Stimulated activated CD8-positive, alpha-beta memory T cell treated with anti-CD3 and anti-CD28 coated beads, Interleukin-4, amount 100 ng/mL, for 4 hours (primary cell): ENCODE results near the gene FCGR3B.
"Not testable (repeated sequence)": the region's sequence is repeated elsewhere in the genome, so short reads cannot be mapped to it uniquely, and the experiment has no call there.

Experiments
- DNase-seq, 2 donors: peaks; one replicate each; pipeline ENCODE4 v3.0.0-alpha.2; 2020; ENCODE audit warnings: low read depth in 2 of 2, low spot score in 1 of 2

Gene FCGR3B

GRCh38 chr1:161631076-161631475 lies at the start of gene FCGR3B:
FCGR3B (minus strand) TSS chr1:161631176; CDS start chr1:161631094, 82 bp downstream.
- no peak for DNase-seq

GRCh38 chr1:161678500-161678899 lies 47.5 kb upstream of the FCGR3B start:
- DNase-seq: no peak

GRCh38 chr1:161676958-161677689 lies 46.1 kb upstream of the FCGR3B start:
- DNase-seq: no peak

- no peak for DNase-seq
These were observed 45.5 kb upstream of the FCGR3B start for GRCh38 chr1:161676441-161676840.

- not testable (repeated sequence) for DNase-seq
These were observed 43.9 kb upstream of the FCGR3B start for GRCh38 chr1:161674908-161675307.

- DNase-seq: not testable (repeated sequence)
These were observed 43.5 kb upstream of the FCGR3B start for GRCh38 chr1:161674447-161674846.

- not testable (repeated sequence) for DNase-seq
These were observed 42.5 kb upstream of the FCGR3B start for GRCh38 chr1:161673437-161673836.

- not testable (repeated sequence) for DNase-seq
These were observed 40.4 kb upstream of the FCGR3B start for GRCh38 chr1:161671045-161672020.

GRCh38 chr1:161664689-161665088 lies 33.7 kb upstream of the FCGR3B start:
- DNase-seq: not testable (repeated sequence)

- not testable (repeated sequence) for DNase-seq
These were observed 32.6 kb upstream of the FCGR3B start for GRCh38 chr1:161663569-161663968.

- not testable (repeated sequence) for DNase-seq
These were observed 31.8 kb upstream of the FCGR3B start, which contains the start of gene FCGR2B for GRCh38 chr1:161662684-161663339. FCGR2B (plus strand) TSS chr1:161663143; CDS start chr1:161663242, 99 bp downstream.

GRCh38 chr1:161661660-161662311 lies 30.8 kb upstream of the FCGR3B start:
- DNase-seq: not testable (repeated sequence)

- DNase-seq: not testable (repeated sequence)
These were observed 27.5 kb upstream of the FCGR3B start for GRCh38 chr1:161658524-161658923.

GRCh38 chr1:161653971-161654370 lies 23.0 kb upstream of the FCGR3B start:
- DNase-seq: not testable (repeated sequence)

- DNase-seq: not testable (repeated sequence)
These were observed 22.6 kb upstream of the FCGR3B start for GRCh38 chr1:161653541-161653940.

GRCh38 chr1:161647507-161648360 lies 16.8 kb upstream of the FCGR3B start:
- DNase-seq: not testable (repeated sequence)

GRCh38 chr1:161644855-161645254 lies 13.9 kb upstream of the FCGR3B start:
- not testable (repeated sequence) for DNase-seq

- not testable (repeated sequence) for DNase-seq
These were observed 12.7 kb upstream of the FCGR3B start for GRCh38 chr1:161643481-161644208.

- not testable (repeated sequence) for DNase-seq
These were observed 11.7 kb upstream of the FCGR3B start for GRCh38 chr1:161642697-161643096.
